ENCODE results near the gene GLYATL3. TPM values are rescaled to one million over a fixed set of nuclear protein-coding genes. Genes with fewer than 3 reads are reported as not detected.
A peak's percentile ranks its signal among the peaks of the same experiment; 100 is the strongest.

The GLYATL3 gene
- total RNA-seq, 4 donors from 2014 or later: not detected

GRCh38 chr6:49462071-49462470 lies 37.7 kb upstream of the GLYATL3 start:
- WGBS, 2 donors (ENCODE audit: low coverage in 1 of 2): 46 to 56% methylated on average over 3 of the region's 3 CpGs
- in situ Hi-C loops (cut with MboI; ENCODE audit: low pct_ligation_motif_present in 1 of 4, low pct_unique_long_range_greater_than_20kb in 1 of 4, low sequenced_read_pairs in 3 of 4) (no loop called here), intact Hi-C loops (cut with DNase I; ENCODE audit: low total_unique reads) (no loop called here)
- no peak for DNase-seq
- H3K36me3 ChIP-seq: peaks cover 0 to 5% (median under 1%) of the 10 kb centered on the region in 4 donors
- TF ChIP-seq CTCF (IDR thresholded peaks at IDR 0.05) (no peak), POLR2A (IDR thresholded peaks at IDR 0.05) (no peak), EP300 (IDR thresholded peaks at IDR 0.05; ENCODE audit: low read depth) (no peak), POLR2AphosphoS5 (IDR thresholded peaks at IDR 0.05) (no peak)
- H3K4me1 ChIP-seq: peaks cover 5 to 31% (median 23%) of the 10 kb centered on the region in 4 donors
- H3K4me3 ChIP-seq: peak overlapping the region; percentile 46 to 75 (median 72)
- peak overlapping the region; percentile 83 to 93 (median 86) for H3K27ac ChIP-seq
- no peaks in the 10 kb centered on the region for H3K9me3 ChIP-seq
- no peaks in the 10 kb centered on the region for H3K27me3 ChIP-seq

- 1 to 2% methylated on average over 6 to 7 of the region's 7 CpGs for WGBS, 2 donors (ENCODE audit: low coverage in 1 of 2)
- peak overlapping the region; percentile 83 to 93 (median 86) for H3K27ac ChIP-seq
- intact Hi-C loops (cut with DNase I; ENCODE audit: low total_unique reads): no loop called here
These were observed 37.2 kb upstream of the GLYATL3 start for GRCh38 chr6:49462599-49462926.

GRCh38 chr6:49462927-49463611 lies 36.7 kb upstream of the GLYATL3 start, which contains the start of the genes CENPQ and MMUT:
CENPQ (plus strand) TSS chr6:49463370; CDS start chr6:49470177, 6,807 bp downstream.
MMUT (minus strand) TSS chr6:49463253; CDS start chr6:49459466, 3,787 bp downstream.
- 0% methylated on average over 4 to 37 of the region's 37 CpGs for WGBS, 2 donors (ENCODE audit: low coverage in 1 of 2)
- peak; percentile 25 for TF ChIP-seq EP300 (IDR thresholded peaks at IDR 0.05; ENCODE audit: low read depth)
- TF ChIP-seq POLR2AphosphoS5 (IDR thresholded peaks at IDR 0.05): peak; percentile 89 to 98 (median 96)
- TF ChIP-seq CTCF (IDR thresholded peaks at IDR 0.05): no peak
- TF ChIP-seq POLR2A (IDR thresholded peaks at IDR 0.05): peak; percentile 97
- intact Hi-C loops (cut with DNase I; ENCODE audit: low total_unique reads): no loop called here
- H3K27ac ChIP-seq: peak within 1 kb of the TSS; percentile 83 to 93 (median 86)
- H3K4me3 ChIP-seq: peak within 1 kb of the TSS; percentile 46 to 75 (median 72)
- no peaks in the 10 kb centered on the region for H3K36me3 ChIP-seq
- H3K27me3 ChIP-seq: no peaks in the 10 kb centered on the region
- in situ Hi-C loops (cut with MboI; ENCODE audit: low pct_ligation_motif_present in 1 of 4, low pct_unique_long_range_greater_than_20kb in 1 of 4, low sequenced_read_pairs in 3 of 4): no loop called here
- H3K4me1 ChIP-seq: peaks cover 5 to 31% (median 23%) of the 10 kb centered on the region in 4 donors
- H3K9me3 ChIP-seq: no peaks in the 10 kb centered on the region
- DNase-seq: peak; percentile 96

More at GRCh38 chr6:49462599-49462926, 37.2 kb upstream of the GLYATL3 start:
- DNase-seq: no peak
- Histone ChIP-seq H3K4me3 (peak overlapping the region; percentile 46 to 75 (median 72)), H3K9me3 (no peaks in the 10 kb centered on the region), H3K27me3 (no peaks in the 10 kb centered on the region), H3K36me3 (peaks cover 0 to under 1% (median 0%) of the 10 kb centered on the region in 4 donors), H3K4me1 (peaks cover 5 to 31% (median 23%) of the 10 kb centered on the region in 4 donors)
- no peak for TF ChIP-seq EP300 (IDR thresholded peaks at IDR 0.05; ENCODE audit: low read depth)
- TF ChIP-seq POLR2AphosphoS5 (IDR thresholded peaks at IDR 0.05): no peak
- TF ChIP-seq CTCF (IDR thresholded peaks at IDR 0.05): no peak
- no peak for TF ChIP-seq POLR2A (IDR thresholded peaks at IDR 0.05)
- in situ Hi-C loops (cut with MboI; ENCODE audit: low pct_ligation_motif_present in 1 of 4, low pct_unique_long_range_greater_than_20kb in 1 of 4, low sequenced_read_pairs in 3 of 4): no loop called here

GRCh38 chr6:49463612-49463967 lies 36.1 kb upstream of the GLYATL3 start:
- Histone ChIP-seq H3K4me1 (peaks cover 5 to 31% (median 23%) of the 10 kb centered on the region in 4 donors), H3K36me3 (no peaks in the 10 kb centered on the region), H3K4me3 (peak overlapping the region; percentile 34 to 75 (median 72)), H3K27ac (peak overlapping the region; percentile 83 to 93 (median 86)), H3K9me3 (no peaks in the 10 kb centered on the region), H3K27me3 (no peaks in the 10 kb centered on the region)
- 0 to 20% methylated on average over 1 to 4 of the region's 4 CpGs for WGBS, 2 donors (ENCODE audit: low coverage in 1 of 2)
- intact Hi-C loops (cut with DNase I; ENCODE audit: low total_unique reads): no loop called here
- no peak for DNase-seq
- TF ChIP-seq EP300 (IDR thresholded peaks at IDR 0.05; ENCODE audit: low read depth) (no peak), CTCF (IDR thresholded peaks at IDR 0.05) (no peak), POLR2AphosphoS5 (IDR thresholded peaks at IDR 0.05) (no peak), POLR2A (IDR thresholded peaks at IDR 0.05) (no peak)
- in situ Hi-C loops (cut with MboI; ENCODE audit: low pct_ligation_motif_present in 1 of 4, low pct_unique_long_range_greater_than_20kb in 1 of 4, low sequenced_read_pairs in 3 of 4): no loop called here
